Measurements from ENCODE around the gene LIPC.

The LIPC gene

DNA sequence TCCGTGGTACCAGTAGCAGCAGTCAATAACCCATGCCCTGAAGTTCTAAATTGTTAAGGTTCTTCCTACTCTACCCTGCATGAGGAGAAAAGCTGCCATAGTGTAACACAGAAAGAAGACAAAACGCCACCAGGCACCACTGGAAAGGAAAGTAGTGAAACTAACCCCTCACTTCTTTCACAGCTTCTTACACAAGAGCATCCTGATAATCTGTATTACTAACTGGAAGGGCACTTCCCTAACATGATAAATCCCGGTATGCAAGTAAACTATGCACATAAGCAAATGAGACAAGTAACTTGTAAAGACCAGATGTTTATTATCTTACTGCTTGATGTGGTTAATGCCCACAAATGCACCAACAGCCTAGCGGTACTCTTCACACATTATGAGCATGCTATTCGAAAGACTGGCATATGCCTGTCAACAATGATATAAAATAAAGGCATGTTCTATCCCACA lies 176.4 kb downstream of the LIPC start:
- TF ChIP-seq, protein P1, sequence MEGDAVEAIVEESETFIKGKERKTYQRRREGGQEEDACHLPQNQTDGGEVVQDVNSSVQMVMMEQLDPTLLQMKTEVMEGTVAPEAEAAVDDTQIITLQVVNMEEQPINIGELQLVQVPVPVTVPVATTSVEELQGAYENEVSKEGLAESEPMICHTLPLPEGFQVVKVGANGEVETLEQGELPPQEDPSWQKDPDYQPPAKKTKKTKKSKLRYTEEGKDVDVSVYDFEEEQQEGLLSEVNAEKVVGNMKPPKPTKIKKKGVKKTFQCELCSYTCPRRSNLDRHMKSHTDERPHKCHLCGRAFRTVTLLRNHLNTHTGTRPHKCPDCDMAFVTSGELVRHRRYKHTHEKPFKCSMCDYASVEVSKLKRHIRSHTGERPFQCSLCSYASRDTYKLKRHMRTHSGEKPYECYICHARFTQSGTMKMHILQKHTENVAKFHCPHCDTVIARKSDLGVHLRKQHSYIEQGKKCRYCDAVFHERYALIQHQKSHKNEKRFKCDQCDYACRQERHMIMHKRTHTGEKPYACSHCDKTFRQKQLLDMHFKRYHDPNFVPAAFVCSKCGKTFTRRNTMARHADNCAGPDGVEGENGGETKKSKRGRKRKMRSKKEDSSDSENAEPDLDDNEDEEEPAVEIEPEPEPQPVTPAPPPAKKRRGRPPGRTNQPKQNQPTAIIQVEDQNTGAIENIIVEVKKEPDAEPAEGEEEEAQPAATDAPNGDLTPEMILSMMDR (IDR thresholded peaks at IDR 0.05; ENCODE audit: low read length) = no peak
- TF ChIP-seq EZH2 (optimal IDR thresholded peaks at IDR 0.05; ENCODE audit: low read depth, low read length) = no peak
- no peak for TF ChIP-seq EZH2phosphoT487 (IDR thresholded peaks at IDR 0.05; ENCODE audit: low read length)
- no peak for DNase-seq
- no peak overlapping the region for H3K4me2 ChIP-seq (ENCODE audit: low read depth, low read length)

GRCh38 chr15:58608711-58609110 lies 176.9 kb downstream of the LIPC start:
- TF ChIP-seq EZH2phosphoT487 (IDR thresholded peaks at IDR 0.05; ENCODE audit: low read length) (no peak), EZH2 (optimal IDR thresholded peaks at IDR 0.05; ENCODE audit: low read depth, low read length) (no peak)
- TF ChIP-seq, protein P1 (IDR thresholded peaks at IDR 0.05; ENCODE audit: low read length) = no peak
- H3K27ac ChIP-seq (ENCODE audit: low read length) = no peak overlapping the region
- H3K27me3 ChIP-seq (replicated peaks; ENCODE audit: insufficient read depth, low read length) = no peaks in the 10 kb centered on the region
- no peak overlapping the region for H3K4me2 ChIP-seq (ENCODE audit: low read depth, low read length)
- peaks cover 23% of the 10 kb centered on the region for H3K36me3 ChIP-seq (replicated peaks; ENCODE audit: insufficient read depth, low read length)
- H3K9me3 ChIP-seq (replicated peaks; ENCODE audit: insufficient read depth, low read length) = no peaks in the 10 kb centered on the region
- H3K9me2 ChIP-seq (replicated peaks; ENCODE audit: insufficient read depth, low read length) = no peaks in the 10 kb centered on the region
- H3K9ac ChIP-seq (ENCODE audit: low read length) = no peak overlapping the region
- no peak overlapping the region for H3K4me3 ChIP-seq (ENCODE audit: low read length)
- peaks cover 48% of the 10 kb centered on the region for H3K79me2 ChIP-seq (ENCODE audit: low read length)
- H3F3A ChIP-seq (ENCODE audit: insufficient read depth, low read length) = no peaks in the 10 kb centered on the region
- no peak for DNase-seq
- no peak overlapping the region for H2AFZ ChIP-seq (ENCODE audit: low read length)
- no peaks in the 10 kb centered on the region for H4K20me1 ChIP-seq (ENCODE audit: insufficient read depth, low read length)
- no peaks in the 10 kb centered on the region; the same call in 1 of the 2 replicates for H3K4me1 ChIP-seq (ENCODE audit: low read length)

More for the DNA sequence above, 176.4 kb downstream of the LIPC start:
- Histone ChIP-seq H3K4me3 (ENCODE audit: low read length) (no peak overlapping the region), H3F3A (ENCODE audit: insufficient read depth, low read length) (no peaks in the 10 kb centered on the region), H3K9me3 (replicated peaks; ENCODE audit: insufficient read depth, low read length) (no peaks in the 10 kb centered on the region), H3K36me3 (replicated peaks; ENCODE audit: insufficient read depth, low read length) (peaks cover 21% of the 10 kb centered on the region), H3K9ac (ENCODE audit: low read length) (no peak overlapping the region), H3K27me3 (replicated peaks; ENCODE audit: insufficient read depth, low read length) (no peaks in the 10 kb centered on the region), H3K27ac (ENCODE audit: low read length) (no peak overlapping the region), H3K9me2 (replicated peaks; ENCODE audit: insufficient read depth, low read length) (no peaks in the 10 kb centered on the region), H3K79me2 (ENCODE audit: low read length) (peaks cover 42% of the 10 kb centered on the region), H3K4me1 (ENCODE audit: low read length) (no peaks in the 10 kb centered on the region; the same call in 1 of the 2 replicates), H4K20me1 (ENCODE audit: insufficient read depth, low read length) (no peaks in the 10 kb centered on the region), H2AFZ (ENCODE audit: low read length) (no peak overlapping the region)

GRCh38 chr15:58611731-58612676 lies 180.2 kb downstream of the LIPC start:
- Histone ChIP-seq H3K36me3 (replicated peaks; ENCODE audit: insufficient read depth, low read length) (peaks cover 32% of the 10 kb centered on the region), H3K27me3 (replicated peaks; ENCODE audit: insufficient read depth, low read length) (no peaks in the 10 kb centered on the region), H3K4me2 (ENCODE audit: low read depth, low read length) (no peak overlapping the region), H4K20me1 (ENCODE audit: insufficient read depth, low read length) (no peaks in the 10 kb centered on the region), H3K9me2 (replicated peaks; ENCODE audit: insufficient read depth, low read length) (no peaks in the 10 kb centered on the region), H3K9ac (ENCODE audit: low read length) (no peak overlapping the region), H3K79me2 (ENCODE audit: low read length) (peaks cover 63% of the 10 kb centered on the region), H3K27ac (ENCODE audit: low read length) (no peak overlapping the region), H3K9me3 (replicated peaks; ENCODE audit: insufficient read depth, low read length) (no peaks in the 10 kb centered on the region), H3F3A (ENCODE audit: insufficient read depth, low read length) (no peaks in the 10 kb centered on the region), H3K4me1 (ENCODE audit: low read length) (no peaks in the 10 kb centered on the region; the same call in 1 of the 2 replicates), H2AFZ (ENCODE audit: low read length) (no peak overlapping the region), H3K4me3 (ENCODE audit: low read length) (no peak overlapping the region)
- DNase-seq = no peak
- TF ChIP-seq, protein P1 (IDR thresholded peaks at IDR 0.05; ENCODE audit: low read length) = no peak
- no peak for TF ChIP-seq EZH2phosphoT487 (IDR thresholded peaks at IDR 0.05; ENCODE audit: low read length)
- no peak for TF ChIP-seq EZH2 (optimal IDR thresholded peaks at IDR 0.05; ENCODE audit: low read depth, low read length)
